Measurements from ENCODE around the gene AGBL1. TPM values are rescaled to one million over a fixed set of nuclear protein-coding genes. Genes with fewer than 3 reads are reported as not detected.

AGBL1 gene
- total RNA-seq, 1 donor from 2014 or later, result not detected

GRCh38 chr15:86916671-86917360 is 837.1 kb downstream of the AGBL1 start:
- no peaks in the 10 kb centered on the region for H3K36me3 ChIP-seq (ENCODE audit: insufficient read depth, low read length)
- Mint-ChIP-seq H3K36me3 (ENCODE audit: low read depth, unreplicated experiment) (no peaks in the 10 kb centered on the region), H3K9me3 (ENCODE audit: unreplicated experiment) (no peaks in the 10 kb centered on the region), H3K27ac (ENCODE audit: unreplicated experiment) (no peak overlapping the region), H3K4me1 (ENCODE audit: low read depth, unreplicated experiment) (peaks cover 2% of the 10 kb centered on the region), H3K4me3 (ENCODE audit: unreplicated experiment) (no peak overlapping the region), H3K27me3 (ENCODE audit: low read depth, unreplicated experiment) (no peaks in the 10 kb centered on the region)
- peak overlapping the region; percentile 38 for H2AFZ ChIP-seq (ENCODE audit: low read depth, low read length)
- DNase-seq (ENCODE audit: low read depth) (no peak), FAIRE-seq (no peak)
- no peak overlapping the region for H3K4me2 ChIP-seq (ENCODE audit: low read length)
- no peak overlapping the region for H3K4me3 ChIP-seq (ENCODE audit: insufficient read depth, low read depth, low read length)
- no peak overlapping the region for H3K27ac ChIP-seq (ENCODE audit: low read depth, low read length)
- TF ChIP-seq, protein P1, sequence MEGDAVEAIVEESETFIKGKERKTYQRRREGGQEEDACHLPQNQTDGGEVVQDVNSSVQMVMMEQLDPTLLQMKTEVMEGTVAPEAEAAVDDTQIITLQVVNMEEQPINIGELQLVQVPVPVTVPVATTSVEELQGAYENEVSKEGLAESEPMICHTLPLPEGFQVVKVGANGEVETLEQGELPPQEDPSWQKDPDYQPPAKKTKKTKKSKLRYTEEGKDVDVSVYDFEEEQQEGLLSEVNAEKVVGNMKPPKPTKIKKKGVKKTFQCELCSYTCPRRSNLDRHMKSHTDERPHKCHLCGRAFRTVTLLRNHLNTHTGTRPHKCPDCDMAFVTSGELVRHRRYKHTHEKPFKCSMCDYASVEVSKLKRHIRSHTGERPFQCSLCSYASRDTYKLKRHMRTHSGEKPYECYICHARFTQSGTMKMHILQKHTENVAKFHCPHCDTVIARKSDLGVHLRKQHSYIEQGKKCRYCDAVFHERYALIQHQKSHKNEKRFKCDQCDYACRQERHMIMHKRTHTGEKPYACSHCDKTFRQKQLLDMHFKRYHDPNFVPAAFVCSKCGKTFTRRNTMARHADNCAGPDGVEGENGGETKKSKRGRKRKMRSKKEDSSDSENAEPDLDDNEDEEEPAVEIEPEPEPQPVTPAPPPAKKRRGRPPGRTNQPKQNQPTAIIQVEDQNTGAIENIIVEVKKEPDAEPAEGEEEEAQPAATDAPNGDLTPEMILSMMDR (IDR thresholded peaks at IDR 0.05; ENCODE audit: insufficient read depth, low read depth, low read length), result no peak
- no peak for TF ChIP-seq EZH2 (IDR thresholded peaks at IDR 0.05; ENCODE audit: insufficient read depth, low read length)
- H3K27me3 ChIP-seq (ENCODE audit: insufficient read depth, low read length), result no peaks in the 10 kb centered on the region
- no peaks in the 10 kb centered on the region for H4K20me1 ChIP-seq (ENCODE audit: insufficient read depth, low read length)
- H3K4me1 ChIP-seq (ENCODE audit: insufficient read depth, low read length), result peaks cover 12% of the 10 kb centered on the region
- H3K9me3 ChIP-seq (ENCODE audit: insufficient read depth, low read depth, low read length), result no peaks in the 10 kb centered on the region
- H3K79me2 ChIP-seq (ENCODE audit: insufficient read depth, low read length), result no peaks in the 10 kb centered on the region
- H3K9ac ChIP-seq (ENCODE audit: low read length), result no peak overlapping the region

DNA sequence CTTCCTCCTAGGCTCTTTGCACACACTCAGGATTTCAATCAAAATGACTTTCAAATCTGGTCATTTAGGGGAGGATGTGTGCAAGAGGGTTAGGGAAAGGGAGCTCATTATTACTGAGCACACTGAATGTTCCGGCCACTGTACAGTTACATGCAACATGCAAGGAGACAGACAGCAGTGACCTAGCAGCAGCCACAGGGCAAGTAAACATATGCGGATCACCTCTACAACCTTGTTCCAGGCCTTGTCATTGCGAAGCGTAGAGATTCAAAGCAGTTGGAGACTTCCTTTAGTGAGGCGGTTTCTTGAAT is 837.6 kb downstream of the AGBL1 start:
- Histone ChIP-seq H3K4me1 (ENCODE audit: insufficient read depth, low read length) (peaks cover 12% of the 10 kb centered on the region), H3K79me2 (ENCODE audit: insufficient read depth, low read length) (no peaks in the 10 kb centered on the region), H3K4me3 (ENCODE audit: insufficient read depth, low read depth, low read length) (no peak overlapping the region), H3K27me3 (ENCODE audit: insufficient read depth, low read length) (no peaks in the 10 kb centered on the region), H2AFZ (ENCODE audit: low read depth, low read length) (peak overlapping the region; percentile 38), H3K36me3 (ENCODE audit: insufficient read depth, low read length) (no peaks in the 10 kb centered on the region), H4K20me1 (ENCODE audit: insufficient read depth, low read length) (no peaks in the 10 kb centered on the region), H3K4me2 (ENCODE audit: low read length) (no peak overlapping the region), H3K9ac (ENCODE audit: low read length) (no peak overlapping the region), H3K27ac (ENCODE audit: low read depth, low read length) (no peak overlapping the region), H3K9me3 (ENCODE audit: insufficient read depth, low read depth, low read length) (no peaks in the 10 kb centered on the region)
- FAIRE-seq (no peak), DNase-seq (ENCODE audit: low read depth) (no peak)
- Mint-ChIP-seq H3K4me3 (ENCODE audit: unreplicated experiment) (no peak overlapping the region), H3K9me3 (ENCODE audit: unreplicated experiment) (no peaks in the 10 kb centered on the region), H3K36me3 (ENCODE audit: low read depth, unreplicated experiment) (no peaks in the 10 kb centered on the region), H3K4me1 (ENCODE audit: low read depth, unreplicated experiment) (peaks cover 2% of the 10 kb centered on the region), H3K27me3 (ENCODE audit: low read depth, unreplicated experiment) (no peaks in the 10 kb centered on the region), H3K27ac (ENCODE audit: unreplicated experiment) (no peak overlapping the region)
- TF ChIP-seq, protein P1 (IDR thresholded peaks at IDR 0.05; ENCODE audit: insufficient read depth, low read depth, low read length), result no peak
- TF ChIP-seq EZH2 (IDR thresholded peaks at IDR 0.05; ENCODE audit: insufficient read depth, low read length), result no peak

DNA sequence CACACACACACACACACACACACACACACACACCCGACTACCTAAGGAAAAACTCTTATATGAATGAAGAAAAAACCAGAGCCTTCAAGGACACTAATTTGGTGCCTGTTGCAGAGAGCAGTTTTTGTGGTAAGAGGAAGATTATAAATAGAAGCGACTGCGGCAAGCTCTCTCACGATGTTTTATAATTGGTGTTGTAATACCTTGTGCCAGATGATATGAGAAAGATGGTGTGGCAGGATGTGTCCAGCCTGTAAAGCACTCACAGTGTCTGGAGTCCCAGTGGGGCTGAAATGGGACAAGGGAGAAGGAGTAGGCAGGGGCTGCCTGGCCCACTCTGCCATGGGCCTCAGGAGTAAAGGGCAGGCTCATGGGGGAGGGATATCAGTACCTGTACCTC is 839.9 kb downstream of the AGBL1 start:
- peaks cover 12% of the 10 kb centered on the region for H3K4me1 ChIP-seq (ENCODE audit: insufficient read depth, low read length)
- Mint-ChIP-seq H3K36me3 (ENCODE audit: low read depth, unreplicated experiment) (no peaks in the 10 kb centered on the region), H3K9me3 (ENCODE audit: unreplicated experiment) (no peaks in the 10 kb centered on the region), H3K4me3 (ENCODE audit: unreplicated experiment) (no peak overlapping the region), H3K27ac (ENCODE audit: unreplicated experiment) (no peak overlapping the region), H3K4me1 (ENCODE audit: low read depth, unreplicated experiment) (no peaks in the 10 kb centered on the region), H3K27me3 (ENCODE audit: low read depth, unreplicated experiment) (peaks cover 2% of the 10 kb centered on the region)
- H3K27me3 ChIP-seq (ENCODE audit: insufficient read depth, low read length), result no peaks in the 10 kb centered on the region
- H3K4me2 ChIP-seq (ENCODE audit: low read length), result no peak overlapping the region
- H3K79me2 ChIP-seq (ENCODE audit: insufficient read depth, low read length), result no peaks in the 10 kb centered on the region
- FAIRE-seq (no peak), DNase-seq (ENCODE audit: low read depth) (no peak)
- no peaks in the 10 kb centered on the region for H3K36me3 ChIP-seq (ENCODE audit: insufficient read depth, low read length)
- H4K20me1 ChIP-seq (ENCODE audit: insufficient read depth, low read length), result no peaks in the 10 kb centered on the region
- H2AFZ ChIP-seq (ENCODE audit: low read depth, low read length), result no peak overlapping the region
- no peak overlapping the region for H3K4me3 ChIP-seq (ENCODE audit: insufficient read depth, low read depth, low read length)
- TF ChIP-seq, protein P1 (IDR thresholded peaks at IDR 0.05; ENCODE audit: insufficient read depth, low read depth, low read length), result no peak
- no peak for TF ChIP-seq EZH2 (IDR thresholded peaks at IDR 0.05; ENCODE audit: insufficient read depth, low read length)
- no peaks in the 10 kb centered on the region for H3K9me3 ChIP-seq (ENCODE audit: insufficient read depth, low read depth, low read length)
- no peak overlapping the region for H3K9ac ChIP-seq (ENCODE audit: low read length)
- no peak overlapping the region for H3K27ac ChIP-seq (ENCODE audit: low read depth, low read length)
